Transverse colon (tissue), 4 donors: ENCODE results near the gene DIP2B. TPM values are rescaled to one million over a fixed set of nuclear protein-coding genes. Genes with fewer than 3 reads are reported as not detected.

ENCODE experiments used
- DNase-seq: peaks from one replicate; pipeline ENCODE4 v3.0.0-alpha.2; 2019
- H3K27ac ChIP-seq, 4 donors: fragments of 200-600 bp; sonication (generic); 2 replicates each; pipeline ENCODE4 v1.5.1; 2016 to 2018; ENCODE audit warnings: inconsistent platforms in 4 of 4
- H3K27me3 ChIP-seq: fragments of 200-600 bp; sonication (generic); 2 replicates; pipeline ENCODE4 v1.5.1; 2017; ENCODE audit warnings: inconsistent platforms
- H3K36me3 ChIP-seq, 4 donors: fragments of 200-600 bp; sonication (generic); 2 replicates each; pipeline ENCODE4 v1.5.1; 2017 to 2019; ENCODE audit warnings: inconsistent platforms in 4 of 4
- H3K4me1 ChIP-seq, 4 donors: fragments of 200-600 bp; sonication (generic); 2 replicates each; pipeline ENCODE4 v1.5.1; 2017 to 2020; ENCODE audit warnings: inconsistent platforms in 4 of 4
- H3K4me3 ChIP-seq, 4 donors: fragments of 200-600 bp; sonication (generic); 1 replicate in 1 of 4; 2 replicates in 3 of 4; pipeline versions ENCODE4 v1.5.1 to v1.6.1; 2017 to 2019; ENCODE audit warnings: inconsistent platforms in 4 of 4
- H3K9me3 ChIP-seq, 2 donors: fragments of 200-600 bp; sonication (generic); 2 replicates each; pipeline ENCODE4 v1.5.1; 2017 to 2019; ENCODE audit warnings: inconsistent platforms in 2 of 2
- EP300 ChIP-seq: sonication (generic); formaldehyde crosslinking; IDR thresholded peaks from one replicate; pipeline ENCODE4 v1.6.1; 2017; ENCODE audit warnings: antibody characterized with exemption, low read depth
- POLR2A ChIP-seq: fragments of 450-650 bp; IDR thresholded peaks from one replicate; pipeline ENCODE4 v1.6.1; 2016; ENCODE audit warnings: antibody characterized with exemption, mild to moderate bottlenecking, moderate library complexity
- POLR2AphosphoS5 ChIP-seq, 3 donors: sonication (generic); formaldehyde crosslinking; IDR thresholded peaks; one replicate each; pipeline ENCODE4 v1.6.1; 2016; ENCODE audit warnings: antibody characterized with exemption in 3 of 3
- WGBS, 2 donors: methylation state at CpG; one replicate each; pipeline ENCODE4 v1.1.5; 2018; ENCODE audit warnings: low coverage in 1 of 2; 5-methylcytosine and 5-hydroxymethylcytosine counted together
- in situ Hi-C, 4 donors: fragments of 200-750 bp; cut with MboI; loops; one replicate each; pipeline versions ENCODE4 v1.15.0 to v1.15.1; 2017; ENCODE audit warnings: low sequenced_read_pairs in 3 of 4, low pct_ligation_motif_present in 1 of 4, low pct_unique_long_range_greater_than_20kb in 1 of 4
- intact Hi-C: fragments of 100-400 bp; cut with DNase I; formaldehyde crosslinking; loops from one replicate; pipeline ENCODE4 v1.15.1; 2023; ENCODE audit warnings: low total_unique reads
- total RNA-seq, 4 donors: library from RNA; depleted of rRNA; stranded (reverse); fragments of >200 nt; gene quantifications; one replicate each; pipeline ENCODE4 v1.1.0, GENCODE V29; 2016
- TF ChIP-seq, protein P1 (sequence below), 5 experiments: fragments of 200-600 bp in 3 of 5; fragments of 450-650 bp in 2 of 5; sonication (generic) in 3 of 5; IDR thresholded peaks; 1 replicate in 2 of 5; 2 replicates in 3 of 5; pipeline ENCODE4 v1.5.1; 2016 to 2017; ENCODE audit warnings: antibody characterized with exemption in 5 of 5, inconsistent platforms in 3 of 5, mild to moderate bottlenecking in 2 of 5, moderate library complexity in 1 of 5

The DIP2B gene
- total RNA-seq, 4 donors from 2014 or later, result 40.0 to 129 (median 57.9) TPM

DNA sequence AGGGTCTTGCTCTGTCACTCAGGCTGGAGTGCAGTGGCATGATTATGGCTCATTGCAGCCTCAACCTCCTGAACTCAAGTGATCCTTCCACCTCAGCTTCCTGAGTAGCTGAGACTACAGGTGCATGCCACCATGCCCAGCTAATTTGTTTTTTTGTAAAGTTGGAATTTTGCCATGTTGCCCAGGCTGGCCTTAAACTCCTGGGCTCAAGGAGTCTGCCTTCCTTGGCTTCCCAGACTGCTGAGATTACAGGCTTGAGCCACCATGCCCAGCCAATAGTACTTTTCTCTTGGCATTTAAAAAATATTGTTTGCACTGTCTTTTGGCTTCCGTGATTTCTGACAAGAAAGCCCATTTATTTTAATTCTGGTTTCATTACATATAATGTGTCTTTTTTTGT, 61.3 kb downstream of the DIP2B start:
- Histone ChIP-seq H3K27ac (no peak overlapping the region), H3K9me3 (no peaks in the 10 kb centered on the region), H3K36me3 (no peaks in the 10 kb centered on the region), H3K4me1 (peaks cover 14 to 55% (median 31%) of the 10 kb centered on the region in 4 donors), H3K27me3 (no peaks in the 10 kb centered on the region), H3K4me3 (no peak overlapping the region)
- 86 to 100% methylated on average over 1 of the region's 1 CpG for WGBS, 2 donors
- TF ChIP-seq POLR2A (no peak), EP300 (no peak)
- TF ChIP-seq, protein P1, sequence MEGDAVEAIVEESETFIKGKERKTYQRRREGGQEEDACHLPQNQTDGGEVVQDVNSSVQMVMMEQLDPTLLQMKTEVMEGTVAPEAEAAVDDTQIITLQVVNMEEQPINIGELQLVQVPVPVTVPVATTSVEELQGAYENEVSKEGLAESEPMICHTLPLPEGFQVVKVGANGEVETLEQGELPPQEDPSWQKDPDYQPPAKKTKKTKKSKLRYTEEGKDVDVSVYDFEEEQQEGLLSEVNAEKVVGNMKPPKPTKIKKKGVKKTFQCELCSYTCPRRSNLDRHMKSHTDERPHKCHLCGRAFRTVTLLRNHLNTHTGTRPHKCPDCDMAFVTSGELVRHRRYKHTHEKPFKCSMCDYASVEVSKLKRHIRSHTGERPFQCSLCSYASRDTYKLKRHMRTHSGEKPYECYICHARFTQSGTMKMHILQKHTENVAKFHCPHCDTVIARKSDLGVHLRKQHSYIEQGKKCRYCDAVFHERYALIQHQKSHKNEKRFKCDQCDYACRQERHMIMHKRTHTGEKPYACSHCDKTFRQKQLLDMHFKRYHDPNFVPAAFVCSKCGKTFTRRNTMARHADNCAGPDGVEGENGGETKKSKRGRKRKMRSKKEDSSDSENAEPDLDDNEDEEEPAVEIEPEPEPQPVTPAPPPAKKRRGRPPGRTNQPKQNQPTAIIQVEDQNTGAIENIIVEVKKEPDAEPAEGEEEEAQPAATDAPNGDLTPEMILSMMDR (IDR thresholded peaks at IDR 0.05), result no peak
- in situ Hi-C loops (loop anchor here in 1 of 4 donors (25.0 kb wide), 1 partner anchor 104 kb away; no protein-coding TSS in a partner anchor), intact Hi-C loops (no loop called here)
- no peak for DNase-seq

- in situ Hi-C loops (loop anchor here in 1 of 4 donors (25.0 kb wide), 1 partner anchor 106 kb away; no protein-coding TSS in a partner anchor), intact Hi-C loops (no loop called here)
- Histone ChIP-seq H3K36me3 (no peaks in the 10 kb centered on the region), H3K4me3 (no peak overlapping the region), H3K27ac (peak overlapping the region; percentile 62 to 76 (median 74)), H3K4me1 (peaks cover 15 to 69% (median 43%) of the 10 kb centered on the region in 4 donors), H3K9me3 (no peaks in the 10 kb centered on the region), H3K27me3 (no peaks in the 10 kb centered on the region)
- no peak for DNase-seq
- TF ChIP-seq POLR2A (no peak), EP300 (no peak), POLR2AphosphoS5 (IDR thresholded peaks at IDR 0.05) (no peak)
- TF ChIP-seq, protein P1 (IDR thresholded peaks at IDR 0.05), result no peak
- 21 to 40% methylated on average over 1 of the region's 1 CpG for WGBS, 2 donors
These were observed 63.1 kb downstream of the DIP2B start for GRCh38 chr12:50567926-50568325.

GRCh38 chr12:50568338-50569091, 63.7 kb downstream of the DIP2B start:
- TF ChIP-seq, protein P1 (IDR thresholded peaks at IDR 0.05), result no peak
- no peak for TF ChIP-seq EP300
- Histone ChIP-seq H3K27me3 (no peaks in the 10 kb centered on the region), H3K4me3 (no peak overlapping the region), H3K36me3 (no peaks in the 10 kb centered on the region), H3K27ac (peak overlapping the region; percentile 62 to 76 (median 74)), H3K4me1 (peaks cover 21 to 69% (median 48%) of the 10 kb centered on the region in 4 donors), H3K9me3 (no peaks in the 10 kb centered on the region)
- 45 to 47% methylated on average over 4 of the region's 4 CpGs for WGBS, 2 donors
- in situ Hi-C loops (loop anchor here in 1 of 4 donors (25.0 kb wide), 1 partner anchor 106 kb away; no protein-coding TSS in a partner anchor), intact Hi-C loops (no loop called here)
- DNase-seq, result no peak

DNA sequence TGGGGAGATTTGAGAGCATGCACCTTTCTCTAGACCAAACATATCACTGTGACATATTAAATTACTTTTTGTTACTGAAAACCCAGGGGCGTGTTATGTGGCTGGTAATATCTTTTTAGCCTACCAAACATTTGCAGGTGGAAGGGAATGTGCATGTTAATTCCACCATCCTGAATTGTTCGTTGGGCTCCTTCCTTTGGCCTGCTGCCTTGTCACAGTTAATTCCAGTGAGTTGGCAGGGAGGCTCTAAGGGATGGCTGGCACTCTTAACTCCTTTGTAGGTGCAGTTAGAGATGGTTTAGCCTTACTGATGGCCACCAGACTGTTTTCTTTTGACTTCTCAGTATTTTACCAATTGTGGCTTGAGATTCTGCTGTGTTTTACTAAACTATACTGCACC, 64.5 kb downstream of the DIP2B start:
- peaks cover 21 to 70% (median 50%) of the 10 kb centered on the region in 4 donors for H3K4me1 ChIP-seq
- H3K27me3 ChIP-seq, result no peaks in the 10 kb centered on the region
- no peak for TF ChIP-seq POLR2A
- H3K9me3 ChIP-seq, result no peaks in the 10 kb centered on the region
- H3K27ac ChIP-seq, result peak overlapping the region in 2 of 4 donors; percentile 62 to 76
- intact Hi-C loops, result no loop called here
- in situ Hi-C loops, result loop anchor here in 1 of 4 donors (25.0 kb wide), 1 partner anchor 107 kb away; no protein-coding TSS in a partner anchor
- no peak overlapping the region for H3K4me3 ChIP-seq
- 38 to 54% methylated on average over 2 of the region's 2 CpGs for WGBS, 2 donors
- no peak for DNase-seq
- H3K36me3 ChIP-seq, result no peaks in the 10 kb centered on the region
